Measurements from ENCODE around the gene IDH3G. TPM values are rescaled to one million over a fixed set of nuclear protein-coding genes. Genes with fewer than 3 reads are reported as not detected.

IDH3G gene
- total RNA-seq, 1 donor from 2014 or later, result 50.2 TPM

- Mint-ChIP-seq H3K36me3 (ENCODE audit: low read depth) (peaks cover 3% of the 10 kb centered on the region), H3K4me3 (no peak overlapping the region), H3K27ac (ENCODE audit: unreplicated experiment) (no peak overlapping the region), H3K4me1 (peaks cover 13% of the 10 kb centered on the region), H3K9me3 (no peaks in the 10 kb centered on the region), H3K27me3 (ENCODE audit: low read depth) (no peaks in the 10 kb centered on the region)
- no peak for DNase-seq (ENCODE audit: low read depth, low spot score)
- TF ChIP-seq CTCF (conservative IDR thresholded peaks at IDR 0.05), result no peak
These were observed 10.4 kb upstream of the IDH3G start for GRCh38 chrX:153804621-153805020.

- Mint-ChIP-seq H3K9me3 (no peaks in the 10 kb centered on the region), H3K4me1 (peaks cover 13% of the 10 kb centered on the region), H3K36me3 (ENCODE audit: low read depth) (peaks cover 3% of the 10 kb centered on the region), H3K27me3 (ENCODE audit: low read depth) (no peaks in the 10 kb centered on the region), H3K27ac (ENCODE audit: unreplicated experiment) (no peak overlapping the region), H3K4me3 (no peak overlapping the region)
- TF ChIP-seq CTCF (conservative IDR thresholded peaks at IDR 0.05), result no peak
- DNase-seq (ENCODE audit: low read depth, low spot score), result no peak
These were observed 10.0 kb upstream of the IDH3G start for GRCh38 chrX:153804100-153804595.

- Mint-ChIP-seq H3K27ac (ENCODE audit: unreplicated experiment) (no peak overlapping the region), H3K27me3 (ENCODE audit: low read depth) (no peaks in the 10 kb centered on the region), H3K4me1 (peaks cover 13% of the 10 kb centered on the region), H3K9me3 (no peaks in the 10 kb centered on the region), H3K36me3 (ENCODE audit: low read depth) (no peaks in the 10 kb centered on the region), H3K4me3 (no peak overlapping the region)
- no peak for TF ChIP-seq CTCF (conservative IDR thresholded peaks at IDR 0.05)
- no peak for DNase-seq (ENCODE audit: low read depth, low spot score)
These were observed 9.3 kb upstream of the IDH3G start for GRCh38 chrX:153803211-153804099.

- Mint-ChIP-seq H3K4me3 (peak overlapping the region; percentile 47), H3K4me1 (peaks cover 13% of the 10 kb centered on the region), H3K9me3 (no peaks in the 10 kb centered on the region), H3K36me3 (ENCODE audit: low read depth) (no peaks in the 10 kb centered on the region), H3K27me3 (ENCODE audit: low read depth) (no peaks in the 10 kb centered on the region), H3K27ac (ENCODE audit: unreplicated experiment) (peak overlapping the region; percentile 50)
- TF ChIP-seq CTCF (conservative IDR thresholded peaks at IDR 0.05), result no peak
- no peak for DNase-seq (ENCODE audit: low read depth, low spot score)
These were observed 8.4 kb upstream of the IDH3G start for GRCh38 chrX:153802513-153803045.

GRCh38 chrX:153801669-153802068 lies 7.5 kb upstream of the IDH3G start:
- peak overlapping the region; percentile 23 for H3K4me3 Mint-ChIP-seq
- no peak for DNase-seq (ENCODE audit: low read depth, low spot score)
- TF ChIP-seq CTCF (conservative IDR thresholded peaks at IDR 0.05), result no peak
- H3K9me3 Mint-ChIP-seq, result no peaks in the 10 kb centered on the region
- H3K36me3 Mint-ChIP-seq (ENCODE audit: low read depth), result no peaks in the 10 kb centered on the region
- peaks cover 13% of the 10 kb centered on the region for H3K4me1 Mint-ChIP-seq
- H3K27me3 Mint-ChIP-seq (ENCODE audit: low read depth), result no peaks in the 10 kb centered on the region
- H3K27ac Mint-ChIP-seq (ENCODE audit: unreplicated experiment), result peak overlapping the region; percentile 67

Data from neural crest cell (in vitro differentiated cells).